HG03159 (cell line): ENCODE results near the gene AMIGO2.

ENCODE experiments used
- ATAC-seq: cut with Tn5 transposase; IDR thresholded peaks from one replicate; pipeline ENCODE4 v1.9.1; 2021; ENCODE audit warnings: mild to moderate bottlenecking, moderate library complexity; ENCODE audit not compliant: unreplicated experiment

Gene AMIGO2

GRCh38 chr12:47099610-47100009 lies 19.9 kb upstream of the AMIGO2 start:
- no peak for ATAC-seq

- no peak for ATAC-seq
Measured at GRCh38 chr12:47098099-47098498, 18.3 kb upstream of the AMIGO2 start.

- no peak for ATAC-seq
Measured at GRCh38 chr12:47097276-47097896, 17.6 kb upstream of the AMIGO2 start.

DNA sequence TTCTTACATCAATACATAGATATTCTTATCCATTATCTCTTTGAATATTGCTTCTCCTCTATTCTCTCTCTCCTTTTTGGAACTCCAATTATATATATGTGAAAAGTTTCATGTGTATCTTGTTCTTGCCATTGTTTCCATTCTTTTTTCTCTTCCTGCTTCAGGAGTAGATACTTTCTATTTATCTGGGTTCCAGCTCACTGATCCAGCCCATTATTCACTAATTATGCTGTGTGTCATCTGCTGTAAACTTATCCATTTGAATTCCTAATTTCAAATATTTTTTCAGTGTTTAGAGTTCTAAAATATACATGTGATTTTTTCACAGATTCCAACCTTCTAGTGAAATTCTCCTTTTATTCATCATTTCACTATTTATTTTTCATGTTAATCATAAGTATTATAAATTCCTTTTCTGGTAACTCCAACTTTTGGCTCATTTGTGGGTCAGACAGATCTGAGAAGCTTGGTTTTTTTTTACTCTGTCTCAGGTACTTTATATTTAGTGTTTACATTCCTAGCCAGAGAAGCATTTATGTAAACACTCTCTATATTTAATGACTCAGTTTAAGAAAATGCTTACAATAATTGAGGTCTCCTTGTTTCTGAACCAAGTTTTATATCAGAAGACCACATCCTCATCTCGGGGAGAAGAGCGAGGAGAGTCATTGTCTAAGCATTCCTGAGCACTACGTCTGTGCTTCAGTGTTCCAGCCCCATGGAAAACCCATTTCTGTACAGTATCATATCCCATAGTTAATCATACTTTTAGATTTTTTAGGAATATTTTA lies 15.9 kb upstream of the AMIGO2 start:
- no peak for ATAC-seq

- ATAC-seq: no peak
Measured at GRCh38 chr12:47094804-47095203, 15.0 kb upstream of the AMIGO2 start.

DNA sequence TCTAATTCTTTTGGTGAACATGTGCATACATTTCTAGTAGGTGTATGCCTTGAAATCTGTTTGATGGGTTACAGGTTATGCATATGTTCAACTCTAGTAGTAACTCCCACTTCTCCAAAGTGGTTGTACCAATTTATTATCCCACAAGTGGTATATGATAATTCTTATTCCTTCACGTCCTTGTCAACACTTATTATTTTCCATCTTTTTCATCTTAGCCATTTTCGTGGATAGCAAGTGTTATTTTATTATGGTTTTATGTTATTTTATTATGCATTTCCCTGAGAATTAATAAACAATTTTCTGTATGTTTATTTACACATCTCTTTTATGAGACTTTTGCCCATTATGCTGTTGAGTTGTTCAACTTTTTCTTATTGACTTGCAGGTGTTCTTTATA lies 11.2 kb upstream of the AMIGO2 start:
- ATAC-seq: no peak

DNA sequence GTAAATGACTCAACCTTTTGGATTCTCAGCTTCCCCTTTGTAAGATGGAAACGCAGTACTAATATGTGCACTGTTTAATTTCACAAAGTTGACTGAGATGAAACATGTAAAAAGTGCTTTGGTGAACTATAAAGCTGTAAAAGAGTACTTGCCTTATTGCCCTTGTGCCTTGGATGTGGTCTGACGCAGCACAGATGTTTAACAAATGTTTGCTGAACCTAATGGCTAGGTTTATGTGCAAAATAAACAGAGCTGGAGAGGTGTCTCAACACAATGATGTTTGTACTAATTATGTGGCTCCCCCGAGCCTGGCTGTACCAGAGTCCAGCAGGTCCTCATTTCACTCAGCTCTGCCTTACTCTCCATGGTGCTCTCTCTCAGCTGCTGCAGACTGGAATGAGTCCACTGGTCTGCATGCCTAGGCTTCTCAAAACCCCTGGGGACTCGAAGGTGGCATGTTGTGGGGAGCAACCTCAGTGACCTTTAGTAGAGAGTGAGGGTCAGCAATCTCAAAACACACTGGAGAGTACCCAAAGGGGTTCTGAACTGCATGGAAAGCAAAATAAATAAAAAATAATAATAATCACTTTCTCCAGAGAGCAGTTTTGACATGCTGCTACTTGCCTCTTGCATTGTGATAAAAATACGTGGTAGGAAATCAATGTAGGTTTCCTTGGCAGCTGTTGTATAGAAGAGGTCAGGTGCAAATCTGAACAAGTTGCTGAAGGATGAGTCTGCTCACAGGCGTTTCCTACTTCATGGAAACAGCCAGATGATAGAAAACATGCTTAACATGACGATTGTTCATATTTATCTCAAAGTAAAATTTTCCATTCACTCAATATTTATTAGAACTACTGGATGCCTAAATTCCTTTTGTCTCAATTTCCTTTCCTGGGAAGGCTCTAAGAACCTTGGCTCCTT lies 8.5 kb upstream of the AMIGO2 start:
- ATAC-seq: no peak

DNA sequence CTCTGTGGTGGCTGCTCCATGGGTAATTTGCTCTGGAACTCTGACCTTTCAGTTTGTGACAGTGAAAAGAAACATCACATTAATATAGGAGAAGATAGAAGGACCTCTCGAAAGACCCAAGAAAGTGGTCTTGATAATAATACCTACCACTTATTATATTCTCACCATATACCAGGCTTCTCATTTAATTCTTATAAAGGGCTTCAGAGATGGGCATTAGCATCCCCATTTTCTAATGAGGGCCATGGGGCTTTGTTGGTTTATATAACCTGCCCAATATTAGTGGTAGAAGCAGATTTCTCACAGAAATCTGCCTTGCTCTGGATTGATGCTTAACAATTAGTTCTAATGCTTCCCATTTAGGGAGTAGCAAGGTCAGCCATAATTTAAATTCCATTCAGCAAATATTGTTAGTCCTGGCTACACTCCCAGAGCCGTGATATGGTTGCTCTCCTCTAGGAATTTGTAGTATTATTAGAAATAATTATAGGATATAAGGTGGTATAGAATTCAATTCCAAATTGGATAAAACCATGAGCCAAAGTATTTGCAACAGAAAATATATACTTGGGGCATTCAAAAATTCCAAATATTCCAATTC lies 7.4 kb upstream of the AMIGO2 start:
- ATAC-seq: no peak

- no peak for ATAC-seq
Measured at GRCh38 chr12:47085815-47086252, 6.1 kb upstream of the AMIGO2 start.

DNA sequence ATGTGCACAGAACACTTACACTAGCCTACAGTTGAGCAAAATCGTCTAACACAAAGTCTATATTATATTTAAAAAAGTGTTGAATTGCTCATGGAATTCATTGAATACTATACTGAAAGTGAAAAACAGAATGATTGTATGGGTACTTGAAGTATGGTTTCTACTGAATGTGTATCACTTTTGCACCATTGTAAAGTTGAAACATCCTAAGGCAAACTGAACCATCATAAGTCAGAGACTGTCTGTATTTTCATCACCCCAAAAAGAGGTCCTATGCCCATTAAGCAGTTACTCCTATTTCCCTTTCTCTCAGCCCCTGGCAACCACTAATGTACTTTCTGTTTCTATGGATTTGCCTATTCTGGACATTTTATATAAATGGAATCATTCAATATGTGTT lies 4.4 kb upstream of the AMIGO2 start:
- ATAC-seq: no peak

DNA sequence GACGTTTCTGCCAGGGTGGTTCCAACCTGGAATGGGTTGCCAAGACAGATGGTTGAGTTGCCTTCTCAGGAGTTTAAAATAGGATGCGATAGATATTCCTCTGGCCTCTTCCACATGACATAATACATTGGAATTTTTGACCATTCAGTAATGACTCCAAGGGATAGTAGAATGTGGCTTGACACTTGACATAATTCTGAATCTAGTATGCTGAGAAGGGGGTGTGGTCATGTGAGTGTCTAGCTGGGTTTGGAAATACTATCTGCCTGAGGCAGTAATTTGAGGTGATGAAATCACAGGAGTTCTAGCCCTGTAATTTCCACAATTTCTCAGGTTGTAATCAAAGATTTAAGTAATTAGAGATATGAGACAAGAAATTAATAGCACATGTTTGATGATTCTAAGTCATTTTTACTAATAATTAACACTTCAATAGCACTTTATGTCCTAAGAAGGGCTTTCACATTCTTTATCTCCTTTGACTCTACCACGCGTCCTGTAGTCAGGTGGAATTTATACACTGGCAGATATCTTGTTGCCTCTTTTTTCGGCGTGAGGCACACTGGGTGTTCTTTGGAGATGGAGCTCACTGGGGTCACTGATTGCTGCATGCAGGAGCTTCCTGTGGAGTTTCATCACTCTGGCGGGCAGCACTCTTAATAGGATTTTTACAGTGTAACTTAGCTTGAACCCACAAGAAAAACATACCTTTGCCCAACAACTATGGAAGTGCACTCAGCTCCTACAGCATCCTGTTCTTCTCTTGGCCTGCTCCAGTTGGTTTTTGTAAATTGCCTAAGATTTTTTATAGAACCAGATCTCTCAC lies 3.2 kb upstream of the AMIGO2 start:
- no peak for ATAC-seq

DNA sequence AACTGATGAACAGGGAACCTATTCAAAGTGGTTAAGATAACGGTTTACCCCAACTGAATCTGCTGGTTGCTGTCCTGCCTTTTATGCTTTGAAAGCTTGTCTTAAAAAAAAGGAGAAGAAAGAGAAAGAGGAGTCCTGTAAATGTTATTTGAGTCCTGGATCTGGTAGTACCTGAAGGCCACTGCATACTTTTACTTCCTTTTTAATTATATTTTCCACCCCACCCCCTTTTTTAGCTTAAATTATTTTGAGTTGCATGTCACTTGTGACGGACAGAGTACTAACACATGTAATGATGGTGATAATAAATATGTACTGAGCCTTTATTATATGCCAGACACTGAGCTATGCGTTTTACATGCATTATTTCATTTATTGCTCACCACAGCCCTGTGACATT lies 2.5 kb upstream of the AMIGO2 start:
- ATAC-seq: no peak

DNA sequence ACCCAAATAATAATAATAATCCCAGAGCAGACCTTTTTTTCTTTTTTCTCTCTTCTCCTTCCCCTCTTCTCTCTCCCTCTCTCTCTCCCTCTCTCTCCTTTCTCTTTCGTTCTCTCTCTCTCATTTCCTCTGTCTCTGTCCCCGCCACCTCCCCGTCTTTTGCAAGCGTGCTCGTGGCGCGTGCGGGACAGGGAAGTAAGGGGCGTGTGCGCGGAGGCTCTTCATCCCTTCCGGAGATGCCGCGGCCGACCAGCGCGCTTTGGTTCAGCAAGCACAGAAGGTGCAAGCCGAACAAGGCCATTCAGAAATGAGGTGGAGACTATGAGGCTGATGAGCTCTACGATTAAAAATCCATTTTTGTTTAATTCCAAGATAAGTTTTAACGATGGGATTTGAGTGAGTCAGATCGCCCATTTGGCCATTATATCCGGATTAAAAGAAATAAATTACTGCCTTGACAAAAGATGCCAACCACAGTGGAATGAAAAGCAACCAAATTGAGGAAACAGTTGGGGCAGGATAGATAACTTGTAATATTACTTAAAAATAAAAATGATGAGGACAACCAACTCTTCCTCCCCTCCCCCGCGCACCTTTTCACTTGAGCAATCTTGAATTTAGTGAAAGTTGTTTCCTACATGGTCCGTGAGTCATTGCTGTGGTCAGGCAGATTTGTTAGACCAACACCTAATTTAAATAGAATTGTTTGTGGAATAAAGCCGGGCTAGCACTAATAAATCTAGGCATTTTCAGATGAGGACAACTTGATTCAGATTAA lies 1.2 kb upstream of the AMIGO2 start:
- ATAC-seq: no peak

GRCh38 chr12:47079981-47080724 lies 394 bp upstream of the AMIGO2 start:
- peak; percentile 33 for ATAC-seq

- ATAC-seq: no peak
Measured at GRCh38 chr12:47078733-47079467, 859 bp downstream of the AMIGO2 start.

GRCh38 chr12:47078086-47078395 lies 1.7 kb downstream of the AMIGO2 start:
- ATAC-seq: no peak

DNA sequence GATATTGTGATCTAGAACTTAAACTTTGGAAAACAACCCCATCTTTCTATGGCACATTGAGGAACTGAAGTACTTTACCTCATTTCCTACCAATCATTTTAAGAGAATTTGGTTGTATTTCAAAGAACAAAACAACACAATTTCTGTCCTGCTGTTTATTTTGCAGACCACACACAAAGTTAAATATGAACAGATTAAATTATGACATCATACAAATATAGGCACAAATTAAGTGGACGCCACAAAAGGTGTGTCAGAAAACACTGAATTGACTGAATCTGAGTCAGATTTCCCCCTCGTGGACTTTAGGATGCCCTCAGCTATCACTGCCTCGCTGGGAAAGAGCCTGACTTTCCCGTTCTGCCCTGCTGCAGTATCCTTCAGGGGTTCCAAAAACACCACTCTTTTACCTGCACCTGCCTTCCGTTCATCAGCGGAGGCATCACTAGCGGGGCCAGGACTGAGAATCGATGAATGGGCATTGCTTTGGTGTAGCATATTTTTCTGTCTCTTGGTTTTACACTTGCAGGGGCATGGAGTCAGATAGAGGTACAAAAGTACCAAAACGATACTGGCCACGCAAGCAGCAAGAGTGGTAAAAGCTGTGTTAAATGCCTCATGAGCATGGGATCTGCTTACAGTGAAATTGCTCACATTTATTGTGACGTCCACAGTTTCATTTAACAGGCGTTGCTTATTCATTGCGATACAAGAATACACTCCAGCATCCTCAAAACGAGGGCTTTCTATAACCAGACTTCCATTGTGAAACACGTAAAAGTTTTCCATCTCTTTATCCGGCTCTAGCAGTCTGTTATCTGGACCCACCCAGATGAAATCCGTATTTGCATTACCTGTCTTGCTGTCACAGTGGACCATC lies 2.3 kb downstream of the AMIGO2 start:
- ATAC-seq: no peak
